ENCODE results near the gene DDX39A.

- TF ChIP-seq EZH2 (IDR thresholded peaks at IDR 0.05; ENCODE audit: insufficient read depth, poor library complexity, severe bottlenecking) (no peak), EZH2phosphoT487 (IDR thresholded peaks at IDR 0.05; ENCODE audit: insufficient read depth, low read depth) (no peak)
Measured at GRCh38 chr19:14363183-14364097, 55.7 kb downstream of the DDX39A start.

Measured in GM23248 (cell line).